RPMI7951 (cell line): ENCODE data around the gene STH. TPM values are rescaled to one million over a fixed set of nuclear protein-coding genes. Genes with fewer than 3 reads are reported as not detected.

Experiments used
- DNase-seq: peaks from one replicate; pipeline ENCODE4 v3.0.0-alpha.2; 2012; ENCODE audit warnings: low read depth
- total RNA-seq: library from RNA; depleted of rRNA; stranded (reverse); fragments of >200 nt; shearing (Covaris generic); gene quantifications from 2 replicates; pipeline ENCODE4 v1.2.3, GENCODE V29; 2014

Gene STH
- total RNA-seq, 1 experiment from 2014 or later = not detected

GRCh38 chr17:45985447-45985846 is 13.6 kb upstream of the STH start:
- DNase-seq = no peak

- no peak for DNase-seq
Observed at GRCh38 chr17:45986056-45986455, 13.0 kb upstream of the STH start.

- DNase-seq = no peak
Observed at GRCh38 chr17:45987706-45988105, 11.3 kb upstream of the STH start.

DNA sequence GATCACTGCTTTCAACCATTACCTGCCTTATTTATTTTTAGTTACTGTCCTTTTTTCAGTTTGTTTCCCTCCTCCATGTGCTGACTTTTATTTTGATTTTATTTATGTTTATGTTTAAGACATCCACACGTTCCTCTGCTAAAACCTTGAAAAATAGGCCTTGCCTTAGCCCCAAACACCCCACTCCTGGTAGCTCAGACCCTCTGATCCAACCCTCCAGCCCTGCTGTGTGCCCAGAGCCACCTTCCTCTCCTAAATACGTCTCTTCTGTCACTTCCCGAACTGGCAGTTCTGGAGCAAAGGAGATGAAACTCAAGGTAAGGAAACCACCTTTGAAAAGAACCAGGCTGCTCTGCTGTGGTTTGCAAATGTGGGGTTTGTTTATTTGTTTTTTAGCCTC is 9.3 kb upstream of the STH start:
- DNase-seq = no peak

- no peak for DNase-seq
Observed at GRCh38 chr17:45990886-45991285, 8.2 kb upstream of the STH start.

GRCh38 chr17:45991341-45991740 is 7.7 kb upstream of the STH start:
- DNase-seq = no peak

DNA sequence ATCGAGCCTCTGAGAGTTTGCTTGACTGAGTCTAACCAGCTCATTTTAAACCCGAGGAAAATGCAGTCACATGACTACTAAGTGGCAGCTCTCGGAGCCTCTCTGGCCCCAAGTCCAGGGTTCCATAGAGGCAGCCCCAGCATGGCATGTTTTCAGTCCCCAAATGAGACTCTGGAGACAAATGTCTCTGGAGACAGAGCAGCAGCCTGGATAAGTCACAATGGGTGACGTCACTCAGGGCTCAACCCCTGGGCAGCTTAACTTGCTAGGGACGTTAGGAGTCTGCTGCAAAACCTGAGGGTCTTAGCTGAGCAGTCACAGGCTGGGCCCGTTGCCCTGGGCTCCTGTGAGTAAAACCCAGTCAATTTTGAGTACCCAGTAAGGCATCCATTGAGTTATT is 6.9 kb upstream of the STH start:
- DNase-seq = no peak

DNA sequence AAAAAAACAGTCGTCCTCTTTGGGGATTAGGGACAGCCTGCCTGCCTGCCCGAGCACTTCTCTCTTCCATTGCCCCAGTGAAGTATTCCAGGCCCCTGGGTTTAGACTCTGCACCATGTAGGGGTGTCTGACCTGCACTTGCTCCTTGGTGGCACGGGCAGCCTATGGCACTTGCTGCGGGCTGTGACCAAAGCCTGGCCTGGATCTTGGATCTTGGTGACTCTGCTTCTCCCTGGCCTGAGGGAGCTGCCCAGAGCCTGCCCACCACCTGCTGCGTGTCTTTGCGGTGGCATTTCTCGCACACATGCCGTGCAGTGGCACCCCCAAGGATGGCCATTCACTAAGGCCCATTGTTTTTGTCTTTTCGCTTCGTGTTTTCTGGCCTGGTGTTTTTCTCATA is 6.1 kb upstream of the STH start:
- no peak for DNase-seq

- DNase-seq = no peak
Observed at GRCh38 chr17:45993962-45994627, 5.0 kb upstream of the STH start.

- no peak for DNase-seq
Observed at GRCh38 chr17:45994987-45995386, 4.1 kb upstream of the STH start.

GRCh38 chr17:45995627-45996270 is 3.3 kb upstream of the STH start:
- DNase-seq = no peak

DNA sequence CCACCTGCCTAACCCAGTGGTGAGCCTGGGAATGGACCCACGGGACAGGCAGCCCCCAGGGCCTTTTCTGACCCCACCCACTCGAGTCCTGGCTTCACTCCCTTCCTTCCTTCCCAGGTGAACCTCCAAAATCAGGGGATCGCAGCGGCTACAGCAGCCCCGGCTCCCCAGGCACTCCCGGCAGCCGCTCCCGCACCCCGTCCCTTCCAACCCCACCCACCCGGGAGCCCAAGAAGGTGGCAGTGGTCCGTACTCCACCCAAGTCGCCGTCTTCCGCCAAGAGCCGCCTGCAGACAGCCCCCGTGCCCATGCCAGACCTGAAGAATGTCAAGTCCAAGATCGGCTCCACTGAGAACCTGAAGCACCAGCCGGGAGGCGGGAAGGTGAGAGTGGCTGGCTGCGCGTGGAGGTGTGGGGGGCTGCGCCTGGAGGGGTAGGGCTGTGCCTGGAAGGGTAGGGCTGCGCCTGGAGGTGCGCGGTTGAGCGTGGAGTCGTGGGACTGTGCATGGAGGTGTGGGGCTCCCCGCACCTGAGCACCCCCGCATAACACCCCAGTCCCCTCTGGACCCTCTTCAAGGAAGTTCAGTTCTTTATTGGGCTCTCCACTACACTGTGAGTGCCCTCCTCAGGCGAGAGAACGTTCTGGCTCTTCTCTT is 2.6 kb upstream of the STH start:
- DNase-seq = no peak

DNA sequence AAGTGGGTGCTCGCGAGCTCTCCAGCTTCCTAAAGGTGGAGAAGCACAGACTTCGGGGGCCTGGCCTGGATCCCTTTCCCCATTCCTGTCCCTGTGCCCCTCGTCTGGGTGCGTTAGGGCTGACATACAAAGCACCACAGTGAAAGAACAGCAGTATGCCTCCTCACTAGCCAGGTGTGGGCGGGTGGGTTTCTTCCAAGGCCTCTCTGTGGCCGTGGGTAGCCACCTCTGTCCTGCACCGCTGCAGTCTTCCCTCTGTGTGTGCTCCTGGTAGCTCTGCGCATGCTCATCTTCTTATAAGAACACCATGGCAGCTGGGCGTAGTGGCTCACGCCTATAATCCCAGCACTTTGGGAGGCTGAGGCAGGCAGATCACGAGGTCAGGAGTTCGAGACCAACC is 1.9 kb upstream of the STH start:
- no peak for DNase-seq

- DNase-seq = no peak
Observed at GRCh38 chr17:45997624-45998023, 1.4 kb upstream of the STH start.

DNA sequence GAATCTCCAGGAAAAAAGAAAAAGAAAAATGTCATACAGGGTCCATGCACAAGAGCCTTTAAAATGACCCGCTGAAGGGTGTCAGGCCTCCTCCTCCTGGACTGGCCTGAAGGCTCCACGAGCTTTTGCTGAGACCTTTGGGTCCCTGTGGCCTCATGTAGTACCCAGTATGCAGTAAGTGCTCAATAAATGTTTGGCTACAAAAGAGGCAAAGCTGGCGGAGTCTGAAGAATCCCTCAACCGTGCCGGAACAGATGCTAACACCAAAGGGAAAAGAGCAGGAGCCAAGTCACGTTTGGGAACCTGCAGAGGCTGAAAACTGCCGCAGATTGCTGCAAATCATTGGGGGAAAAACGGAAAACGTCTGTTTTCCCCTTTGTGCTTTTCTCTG is 845 bp downstream of the STH start:
- no peak for DNase-seq

- DNase-seq = no peak
Observed at GRCh38 chr17:46000292-46000691, 1.2 kb downstream of the STH start.

DNA sequence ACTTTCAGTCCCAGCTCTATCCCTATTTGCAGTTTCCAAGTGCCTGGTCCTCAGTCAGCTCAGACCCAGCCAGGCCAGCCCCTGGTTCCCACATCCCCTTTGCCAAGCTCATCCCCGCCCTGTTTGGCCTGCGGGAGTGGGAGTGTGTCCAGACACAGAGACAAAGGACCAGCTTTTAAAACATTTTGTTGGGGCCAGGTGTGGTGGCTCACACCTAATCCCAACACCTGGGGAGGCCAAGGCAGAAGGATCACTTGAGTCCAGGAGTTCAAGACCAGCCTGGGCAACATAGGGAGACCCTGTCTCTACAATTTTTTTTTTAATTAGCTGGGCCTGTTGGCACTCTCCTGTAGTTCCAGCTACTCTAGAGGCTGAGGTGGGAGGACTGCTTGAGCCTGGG is 1.7 kb downstream of the STH start:
- no peak for DNase-seq

- DNase-seq = no peak
Observed at GRCh38 chr17:46001390-46002310, 2.6 kb downstream of the STH start.

DNA sequence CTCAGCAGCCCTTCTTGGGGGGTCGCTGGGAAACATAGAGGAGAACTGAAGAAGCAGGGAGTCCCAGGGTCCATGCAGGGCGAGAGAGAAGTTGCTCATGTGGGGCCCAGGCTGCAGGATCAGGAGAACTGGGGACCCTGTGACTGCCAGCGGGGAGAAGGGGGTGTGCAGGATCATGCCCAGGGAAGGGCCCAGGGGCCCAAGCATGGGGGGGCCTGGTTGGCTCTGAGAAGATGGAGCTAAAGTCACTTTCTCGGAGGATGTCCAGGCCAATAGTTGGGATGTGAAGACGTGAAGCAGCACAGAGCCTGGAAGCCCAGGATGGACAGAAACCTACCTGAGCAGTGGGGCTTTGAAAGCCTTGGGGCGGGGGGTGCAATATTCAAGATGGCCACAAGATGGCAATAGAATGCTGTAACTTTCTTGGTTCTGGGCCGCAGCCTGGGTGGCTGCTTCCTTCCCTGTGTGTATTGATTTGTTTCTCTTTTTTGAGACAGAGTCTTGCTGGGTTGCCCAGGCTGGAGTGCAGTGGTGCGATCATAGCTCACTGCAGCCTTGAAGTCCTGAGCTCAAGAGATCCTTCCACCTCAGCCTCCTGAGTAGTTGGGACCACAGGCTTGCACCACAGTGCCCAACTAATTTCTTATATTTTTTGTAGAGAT is 3.4 kb downstream of the STH start:
- DNase-seq = peak; percentile 46

DNA sequence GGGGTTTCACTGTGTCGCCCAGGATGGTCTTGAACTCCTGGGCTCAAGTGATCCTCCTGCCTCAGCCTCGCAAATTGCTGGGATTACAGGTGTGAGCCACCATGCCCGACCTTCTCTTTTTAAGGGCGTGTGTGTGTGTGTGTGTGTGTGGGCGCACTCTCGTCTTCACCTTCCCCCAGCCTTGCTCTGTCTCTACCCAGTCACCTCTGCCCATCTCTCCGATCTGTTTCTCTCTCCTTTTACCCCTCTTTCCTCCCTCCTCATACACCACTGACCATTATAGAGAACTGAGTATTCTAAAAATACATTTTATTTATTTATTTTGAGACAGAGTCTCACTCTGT is 3.9 kb downstream of the STH start:
- no peak for DNase-seq

GRCh38 chr17:46003907-46004748 is 5.1 kb downstream of the STH start:
- DNase-seq = peak; percentile 15
